HEK293 (cell line): Measurements from ENCODE around the gene RHOT2.
A peak's percentile ranks its signal among the peaks of the same experiment; 100 is the strongest.

Source experiments
- GLI4 ChIP-seq: fragments of 450-650 bp; formaldehyde crosslinking; IDR thresholded peaks from 2 replicates; pipeline ENCODE4 v1.5.1; 2016; ENCODE audit warnings: missing biosample characterization, missing genetic modification characterization
- IKZF3 ChIP-seq: fragments of 450-650 bp; IDR thresholded peaks from 2 replicates; pipeline ENCODE4 v1.5.0; 2018; ENCODE audit warnings: missing biosample characterization, mild to moderate bottlenecking, missing genetic modification characterization, moderate library complexity
- KLF8 ChIP-seq: fragments of 450-650 bp; formaldehyde crosslinking; IDR thresholded peaks from 2 replicates; pipeline ENCODE4 v1.5.1; 2016; ENCODE audit warnings: missing biosample characterization, missing genetic modification characterization
- RBAK ChIP-seq: fragments of 450-650 bp; formaldehyde crosslinking; IDR thresholded peaks from 2 replicates; pipeline ENCODE4 v1.5.1; 2016; ENCODE audit warnings: missing biosample characterization, missing genetic modification characterization
- SETDB1 ChIP-seq: IDR thresholded peaks from one replicate; pipeline ENCODE4 v1.6.1; 2017; ENCODE audit warnings: mild to moderate bottlenecking, low read length, moderate library complexity, mixed read lengths; ENCODE audit not compliant: insufficient read length
- ZBTB1 ChIP-seq: fragments of 450-650 bp; formaldehyde crosslinking; IDR thresholded peaks from 2 replicates; pipeline ENCODE4 v1.5.1; 2016; ENCODE audit warnings: missing biosample characterization, missing genetic modification characterization
- ZBTB17 ChIP-seq: fragments of 450-650 bp; formaldehyde crosslinking; IDR thresholded peaks from 2 replicates; pipeline ENCODE4 v1.5.1; 2016; ENCODE audit warnings: missing biosample characterization, missing genetic modification characterization
- ZBTB48 ChIP-seq: fragments of 450-650 bp; formaldehyde crosslinking; IDR thresholded peaks from 2 replicates; pipeline ENCODE4 v1.5.1; 2016; ENCODE audit warnings: missing biosample characterization, missing genetic modification characterization
- ZBTB7A ChIP-seq: fragments of 450-650 bp; formaldehyde crosslinking; IDR thresholded peaks from 2 replicates; pipeline ENCODE4 v1.5.1; 2016; ENCODE audit warnings: low read depth, missing biosample characterization, missing genetic modification characterization
- ZFP37 ChIP-seq: fragments of 450-650 bp; formaldehyde crosslinking; IDR thresholded peaks from 2 replicates; pipeline ENCODE4 v1.5.1; 2016; ENCODE audit warnings: missing biosample characterization, missing genetic modification characterization
- ZIC2 ChIP-seq: fragments of 450-650 bp; formaldehyde crosslinking; IDR thresholded peaks from 2 replicates; pipeline ENCODE4 v1.5.1; 2016; ENCODE audit warnings: missing biosample characterization, missing genetic modification characterization
- ZNF146 ChIP-seq: fragments of 450-650 bp; formaldehyde crosslinking; IDR thresholded peaks from 2 replicates; pipeline ENCODE4 v1.5.1; 2016; ENCODE audit warnings: missing biosample characterization, missing genetic modification characterization
- ZNF2 ChIP-seq: fragments of 450-650 bp; formaldehyde crosslinking; IDR thresholded peaks from 2 replicates; pipeline ENCODE4 v1.5.1; 2016; ENCODE audit warnings: missing biosample characterization, missing genetic modification characterization
- ZNF391 ChIP-seq: fragments of 450-650 bp; formaldehyde crosslinking; IDR thresholded peaks from 2 replicates; pipeline ENCODE4 v1.5.1; 2016; ENCODE audit warnings: low read depth, missing biosample characterization, missing genetic modification characterization, borderline replicate concordance
- ZNF423 ChIP-seq: fragments of 450-650 bp; formaldehyde crosslinking; IDR thresholded peaks from 2 replicates; pipeline ENCODE4 v1.5.1; 2016; ENCODE audit warnings: missing biosample characterization, missing genetic modification characterization
- ZNF596 ChIP-seq: fragments of 450-650 bp; IDR thresholded peaks from 2 replicates; pipeline ENCODE4 v1.5.0; 2018; ENCODE audit warnings: missing biosample characterization, mild to moderate bottlenecking, missing genetic modification characterization, moderate library complexity
- ZNF610 ChIP-seq: fragments of 450-650 bp; formaldehyde crosslinking; IDR thresholded peaks from 2 replicates; pipeline ENCODE4 v1.5.1; 2016; ENCODE audit warnings: missing biosample characterization, missing genetic modification characterization, borderline replicate concordance
- ZNF623 ChIP-seq: fragments of 450-650 bp; formaldehyde crosslinking; IDR thresholded peaks from 2 replicates; pipeline ENCODE4 v1.5.1; 2016; ENCODE audit warnings: missing biosample characterization, missing genetic modification characterization
- ZNF654 ChIP-seq: fragments of 450-650 bp; formaldehyde crosslinking; IDR thresholded peaks from 2 replicates; pipeline ENCODE4 v1.5.1; 2016; ENCODE audit warnings: low read depth, missing biosample characterization, missing genetic modification characterization
- ZNF843 ChIP-seq: fragments of 450-650 bp; formaldehyde crosslinking; IDR thresholded peaks from 2 replicates; pipeline ENCODE4 v1.5.1; 2016; ENCODE audit warnings: missing biosample characterization, missing genetic modification characterization
- TF ChIP-seq, protein P1 (sequence below): fragments of 450-650 bp; formaldehyde crosslinking; IDR thresholded peaks from 2 replicates; pipeline ENCODE4 v1.5.1; 2017; ENCODE audit warnings: missing biosample characterization, missing genetic modification characterization
- TF ChIP-seq, protein P2 (sequence below): fragments of 450-650 bp; IDR thresholded peaks from 2 replicates; pipeline ENCODE4 v1.5.1; 2018; ENCODE audit warnings: missing biosample characterization, missing genetic modification characterization
- TF ChIP-seq, protein P3 (sequence below): fragments of 450-650 bp; formaldehyde crosslinking; optimal IDR thresholded peaks from 2 replicates; pipeline ENCODE3; 2016; ENCODE audit warnings: missing biosample characterization, mild to moderate bottlenecking, missing genetic modification characterization
- TF ChIP-seq, protein P4 (sequence below): fragments of 450-650 bp; formaldehyde crosslinking; IDR thresholded peaks from 2 replicates; pipeline ENCODE4 v1.5.1; 2017; ENCODE audit warnings: missing biosample characterization, missing genetic modification characterization
- TF ChIP-seq, protein P5 (sequence below): fragments of 450-650 bp; formaldehyde crosslinking; IDR thresholded peaks from 2 replicates; pipeline ENCODE4 v1.5.1; 2016; ENCODE audit warnings: missing biosample characterization, missing genetic modification characterization
- TF ChIP-seq, protein P6 (sequence below): fragments of 450-650 bp; formaldehyde crosslinking; IDR thresholded peaks from 2 replicates; pipeline ENCODE4 v1.5.1; 2016; ENCODE audit warnings: missing biosample characterization, missing genetic modification characterization

RHOT2 gene

DNA sequence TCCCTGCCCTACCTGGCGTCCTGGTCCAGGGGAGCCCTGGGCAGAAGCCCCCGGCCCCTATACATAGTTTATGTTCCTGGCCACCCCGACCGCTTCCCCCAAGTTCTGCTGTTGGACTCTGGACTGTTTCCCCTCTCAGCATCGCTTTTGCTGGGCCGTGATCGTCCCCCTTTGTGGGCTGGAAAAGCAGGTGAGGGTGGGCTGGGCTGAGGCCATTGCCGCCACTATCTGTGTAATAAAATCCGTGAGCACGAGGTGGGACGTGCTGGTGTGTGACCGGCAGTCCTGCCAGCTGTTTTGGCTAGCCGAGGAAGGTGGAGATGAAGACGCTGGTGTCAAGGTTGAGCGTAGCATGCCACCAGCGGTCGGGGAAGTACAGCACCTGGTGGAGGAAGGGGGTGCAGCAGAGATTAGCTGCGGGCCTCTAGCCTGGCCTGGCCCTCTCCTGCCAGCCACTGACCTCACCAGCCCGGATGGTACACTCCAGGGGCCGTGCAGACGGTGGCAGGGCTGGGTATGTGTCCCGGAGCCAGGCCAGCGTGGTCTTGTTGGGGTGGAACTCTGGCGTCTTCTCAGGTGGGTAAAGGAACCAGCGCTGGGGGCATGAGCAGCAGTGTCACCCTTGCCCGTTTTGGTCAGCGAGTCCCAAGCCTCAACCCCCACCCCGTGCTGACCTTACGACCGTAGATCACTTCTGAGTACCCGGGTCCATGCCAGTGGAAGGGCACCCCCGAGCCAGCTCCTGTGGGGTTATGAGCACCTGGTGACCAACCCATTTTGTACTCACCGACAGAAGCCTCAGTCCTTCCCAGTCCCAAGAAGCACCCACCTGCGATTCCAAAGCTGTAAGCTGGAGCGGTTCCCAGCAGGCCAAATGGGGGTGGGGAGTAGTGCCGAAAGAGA, 14.8 kb downstream of the RHOT2 start (continued):
- peak; percentile 1; the same call in 1 of the 2 replicates for TF ChIP-seq ZNF146 (tag by site-specific recombination)
- TF ChIP-seq ZNF391: peak; percentile 62; the same call in 1 of the 2 replicates
- TF ChIP-seq ZNF623 (tag by site-specific recombination): 0 out of 2 replicates have a peak, but pooled peaks have one; percentile 3
- TF ChIP-seq ZNF843 (tag by site-specific recombination): 0 out of 2 replicates have a peak, but pooled peaks have one; percentile 12
- TF ChIP-seq ZBTB7A (tag by site-specific recombination): peak; percentile 73; the same call in 1 of the 2 replicates
- TF ChIP-seq, protein P1, sequence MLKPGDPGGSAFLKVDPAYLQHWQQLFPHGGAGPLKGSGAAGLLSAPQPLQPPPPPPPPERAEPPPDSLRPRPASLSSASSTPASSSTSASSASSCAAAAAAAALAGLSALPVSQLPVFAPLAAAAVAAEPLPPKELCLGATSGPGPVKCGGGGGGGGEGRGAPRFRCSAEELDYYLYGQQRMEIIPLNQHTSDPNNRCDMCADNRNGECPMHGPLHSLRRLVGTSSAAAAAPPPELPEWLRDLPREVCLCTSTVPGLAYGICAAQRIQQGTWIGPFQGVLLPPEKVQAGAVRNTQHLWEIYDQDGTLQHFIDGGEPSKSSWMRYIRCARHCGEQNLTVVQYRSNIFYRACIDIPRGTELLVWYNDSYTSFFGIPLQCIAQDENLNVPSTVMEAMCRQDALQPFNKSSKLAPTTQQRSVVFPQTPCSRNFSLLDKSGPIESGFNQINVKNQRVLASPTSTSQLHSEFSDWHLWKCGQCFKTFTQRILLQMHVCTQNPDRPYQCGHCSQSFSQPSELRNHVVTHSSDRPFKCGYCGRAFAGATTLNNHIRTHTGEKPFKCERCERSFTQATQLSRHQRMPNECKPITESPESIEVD: no peak
- TF ChIP-seq RBAK (tag by site-specific recombination): no peak
- TF ChIP-seq ZNF610 (tag by site-specific recombination): no peak
- TF ChIP-seq, protein P2, sequence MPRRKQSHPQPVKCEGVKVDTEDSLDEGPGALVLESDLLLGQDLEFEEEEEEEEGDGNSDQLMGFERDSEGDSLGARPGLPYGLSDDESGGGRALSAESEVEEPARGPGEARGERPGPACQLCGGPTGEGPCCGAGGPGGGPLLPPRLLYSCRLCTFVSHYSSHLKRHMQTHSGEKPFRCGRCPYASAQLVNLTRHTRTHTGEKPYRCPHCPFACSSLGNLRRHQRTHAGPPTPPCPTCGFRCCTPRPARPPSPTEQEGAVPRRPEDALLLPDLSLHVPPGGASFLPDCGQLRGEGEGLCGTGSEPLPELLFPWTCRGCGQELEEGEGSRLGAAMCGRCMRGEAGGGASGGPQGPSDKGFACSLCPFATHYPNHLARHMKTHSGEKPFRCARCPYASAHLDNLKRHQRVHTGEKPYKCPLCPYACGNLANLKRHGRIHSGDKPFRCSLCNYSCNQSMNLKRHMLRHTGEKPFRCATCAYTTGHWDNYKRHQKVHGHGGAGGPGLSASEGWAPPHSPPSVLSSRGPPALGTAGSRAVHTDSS (tag by site-specific recombination): peak; percentile 77
- 0 out of 2 replicates have a peak, but pooled peaks have one; percentile 21 for TF ChIP-seq ZBTB48 (tag by site-specific recombination)
- peak; percentile 31; the same call in 1 of the 2 replicates for TF ChIP-seq KLF8 (tag by site-specific recombination)
- TF ChIP-seq ZNF596: peak; percentile 47; the same call in 1 of the 2 replicates
- TF ChIP-seq, protein P3, sequence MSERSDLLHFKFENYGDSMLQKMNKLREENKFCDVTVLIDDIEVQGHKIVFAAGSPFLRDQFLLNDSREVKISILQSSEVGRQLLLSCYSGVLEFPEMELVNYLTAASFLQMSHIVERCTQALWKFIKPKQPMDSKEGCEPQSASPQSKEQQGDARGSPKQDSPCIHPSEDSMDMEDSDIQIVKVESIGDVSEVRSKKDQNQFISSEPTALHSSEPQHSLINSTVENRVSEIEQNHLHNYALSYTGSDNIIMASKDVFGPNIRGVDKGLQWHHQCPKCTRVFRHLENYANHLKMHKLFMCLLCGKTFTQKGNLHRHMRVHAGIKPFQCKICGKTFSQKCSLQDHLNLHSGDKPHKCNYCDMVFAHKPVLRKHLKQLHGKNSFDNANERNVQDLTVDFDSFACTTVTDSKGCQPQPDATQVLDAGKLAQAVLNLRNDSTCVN (tag by site-specific recombination): no peak
- peak; percentile 56; the same call in 1 of the 2 replicates for TF ChIP-seq ZNF2 (tag by site-specific recombination)
- peak; percentile 38 for TF ChIP-seq ZBTB17 (tag by site-specific recombination)
- TF ChIP-seq ZFP37 (tag by site-specific recombination): peak; percentile 13; the same call in 1 of the 2 replicates
- 0 out of 2 replicates have a peak, but pooled peaks have one; percentile 23 for TF ChIP-seq GLI4 (tag by site-specific recombination)
- TF ChIP-seq, protein P4, sequence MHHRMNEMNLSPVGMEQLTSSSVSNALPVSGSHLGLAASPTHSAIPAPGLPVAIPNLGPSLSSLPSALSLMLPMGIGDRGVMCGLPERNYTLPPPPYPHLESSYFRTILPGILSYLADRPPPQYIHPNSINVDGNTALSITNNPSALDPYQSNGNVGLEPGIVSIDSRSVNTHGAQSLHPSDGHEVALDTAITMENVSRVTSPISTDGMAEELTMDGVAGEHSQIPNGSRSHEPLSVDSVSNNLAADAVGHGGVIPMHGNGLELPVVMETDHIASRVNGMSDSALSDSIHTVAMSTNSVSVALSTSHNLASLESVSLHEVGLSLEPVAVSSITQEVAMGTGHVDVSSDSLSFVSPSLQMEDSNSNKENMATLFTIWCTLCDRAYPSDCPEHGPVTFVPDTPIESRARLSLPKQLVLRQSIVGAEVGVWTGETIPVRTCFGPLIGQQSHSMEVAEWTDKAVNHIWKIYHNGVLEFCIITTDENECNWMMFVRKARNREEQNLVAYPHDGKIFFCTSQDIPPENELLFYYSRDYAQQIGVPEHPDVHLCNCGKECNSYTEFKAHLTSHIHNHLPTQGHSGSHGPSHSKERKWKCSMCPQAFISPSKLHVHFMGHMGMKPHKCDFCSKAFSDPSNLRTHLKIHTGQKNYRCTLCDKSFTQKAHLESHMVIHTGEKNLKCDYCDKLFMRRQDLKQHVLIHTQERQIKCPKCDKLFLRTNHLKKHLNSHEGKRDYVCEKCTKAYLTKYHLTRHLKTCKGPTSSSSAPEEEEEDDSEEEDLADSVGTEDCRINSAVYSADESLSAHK (tag by site-specific recombination): 0 out of 2 replicates have a peak, but pooled peaks have one; percentile 11
- no peak for TF ChIP-seq SETDB1
- TF ChIP-seq, protein P5, sequence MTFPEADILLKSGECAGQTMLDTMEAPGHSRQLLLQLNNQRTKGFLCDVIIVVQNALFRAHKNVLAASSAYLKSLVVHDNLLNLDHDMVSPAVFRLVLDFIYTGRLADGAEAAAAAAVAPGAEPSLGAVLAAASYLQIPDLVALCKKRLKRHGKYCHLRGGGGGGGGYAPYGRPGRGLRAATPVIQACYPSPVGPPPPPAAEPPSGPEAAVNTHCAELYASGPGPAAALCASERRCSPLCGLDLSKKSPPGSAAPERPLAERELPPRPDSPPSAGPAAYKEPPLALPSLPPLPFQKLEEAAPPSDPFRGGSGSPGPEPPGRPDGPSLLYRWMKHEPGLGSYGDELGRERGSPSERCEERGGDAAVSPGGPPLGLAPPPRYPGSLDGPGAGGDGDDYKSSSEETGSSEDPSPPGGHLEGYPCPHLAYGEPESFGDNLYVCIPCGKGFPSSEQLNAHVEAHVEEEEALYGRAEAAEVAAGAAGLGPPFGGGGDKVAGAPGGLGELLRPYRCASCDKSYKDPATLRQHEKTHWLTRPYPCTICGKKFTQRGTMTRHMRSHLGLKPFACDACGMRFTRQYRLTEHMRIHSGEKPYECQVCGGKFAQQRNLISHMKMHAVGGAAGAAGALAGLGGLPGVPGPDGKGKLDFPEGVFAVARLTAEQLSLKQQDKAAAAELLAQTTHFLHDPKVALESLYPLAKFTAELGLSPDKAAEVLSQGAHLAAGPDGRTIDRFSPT (tag by site-specific recombination): peak; percentile 96
- 0 out of 2 replicates have a peak, but pooled peaks have one; percentile 2 for TF ChIP-seq ZIC2 (tag by site-specific recombination)
- TF ChIP-seq IKZF3 (tag by site-specific recombination): peak; percentile 79; the same call in 1 of the 2 replicates
- TF ChIP-seq, protein P6, sequence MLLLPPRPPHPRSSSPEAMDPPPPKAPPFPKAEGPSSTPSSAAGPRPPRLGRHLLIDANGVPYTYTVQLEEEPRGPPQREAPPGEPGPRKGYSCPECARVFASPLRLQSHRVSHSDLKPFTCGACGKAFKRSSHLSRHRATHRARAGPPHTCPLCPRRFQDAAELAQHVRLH (tag by site-specific recombination): no peak
- no peak for TF ChIP-seq ZNF423 (tag by site-specific recombination)
- TF ChIP-seq ZNF654 (tag by site-specific recombination): no peak
- 0 out of 2 replicates have a peak, but pooled peaks have one; percentile 16 for TF ChIP-seq ZBTB1 (tag by site-specific recombination)
- TF ChIP-seq, all 188 proteins: peak for 40
